Measurements from ENCODE around the gene NLRX1.
A peak's percentile ranks its signal among the peaks of the same experiment; 100 is the strongest.
"Not testable (repeated sequence)": the region's sequence is repeated elsewhere in the genome, so short reads cannot be mapped to it uniquely, and the experiment has no call there.

NLRX1 gene

DNA sequence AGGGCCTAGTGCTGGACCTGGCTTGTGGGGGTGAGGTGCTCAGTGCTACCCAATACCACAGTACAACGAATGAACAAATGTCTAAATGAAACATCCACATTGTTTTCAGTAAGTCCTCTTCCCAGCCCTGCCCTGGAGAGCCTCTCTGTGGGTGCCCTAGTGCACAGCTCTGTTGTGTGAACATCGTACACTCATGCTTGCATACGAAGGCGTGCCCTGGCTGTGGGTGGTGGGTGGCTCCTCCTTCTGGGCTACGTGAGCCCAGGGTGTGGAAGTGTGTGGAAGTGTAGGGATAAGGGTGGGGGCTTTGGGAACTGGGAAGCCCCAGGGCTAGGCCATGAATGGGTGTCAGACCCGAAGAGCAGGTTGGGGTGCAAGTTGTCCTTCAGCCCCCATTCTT lies 592 bp upstream of the NLRX1 start:
- H3K27ac Mint-ChIP-seq, result peak overlapping the region; percentile 50
- no peaks in the 10 kb centered on the region for H3K27me3 Mint-ChIP-seq
- H3K36me3 Mint-ChIP-seq, result no peaks in the 10 kb centered on the region
- H3K4me3 Mint-ChIP-seq, result peak overlapping the region; percentile 79
- H3K4me1 Mint-ChIP-seq (ENCODE audit: low read depth), result peaks cover 8% of the 10 kb centered on the region
- no peaks in the 10 kb centered on the region for H3K9me3 Mint-ChIP-seq (ENCODE audit: low read depth)

DNA sequence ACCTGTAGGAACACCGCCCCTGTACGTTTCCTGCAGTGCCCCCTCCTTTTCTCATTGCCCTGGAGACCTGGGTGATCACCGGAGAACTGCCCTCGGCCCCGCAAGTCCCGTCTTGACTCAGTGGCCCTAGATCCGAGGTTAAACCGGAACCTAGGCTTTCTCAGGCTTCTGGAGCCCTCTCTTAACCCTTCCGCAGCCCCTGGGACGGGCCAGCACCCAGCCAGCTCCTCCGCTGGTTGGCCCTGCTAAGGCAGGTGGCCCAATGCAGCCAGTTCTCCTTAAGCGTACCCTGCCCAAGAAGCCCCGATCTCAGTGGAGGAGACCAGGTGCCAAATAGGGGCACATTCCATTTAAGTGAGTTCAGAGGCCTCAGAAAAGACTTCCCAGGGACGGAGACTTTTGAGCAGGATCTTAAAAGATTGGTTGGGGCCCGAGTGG lies 776 bp downstream of the NLRX1 start:
- Mint-ChIP-seq H3K4me3 (peak overlapping the region; percentile 90), H3K36me3 (no peaks in the 10 kb centered on the region), H3K9me3 (ENCODE audit: low read depth) (no peaks in the 10 kb centered on the region), H3K4me1 (ENCODE audit: low read depth) (peaks cover 8% of the 10 kb centered on the region), H3K27me3 (no peaks in the 10 kb centered on the region), H3K27ac (peak overlapping the region; percentile 84)

DNA sequence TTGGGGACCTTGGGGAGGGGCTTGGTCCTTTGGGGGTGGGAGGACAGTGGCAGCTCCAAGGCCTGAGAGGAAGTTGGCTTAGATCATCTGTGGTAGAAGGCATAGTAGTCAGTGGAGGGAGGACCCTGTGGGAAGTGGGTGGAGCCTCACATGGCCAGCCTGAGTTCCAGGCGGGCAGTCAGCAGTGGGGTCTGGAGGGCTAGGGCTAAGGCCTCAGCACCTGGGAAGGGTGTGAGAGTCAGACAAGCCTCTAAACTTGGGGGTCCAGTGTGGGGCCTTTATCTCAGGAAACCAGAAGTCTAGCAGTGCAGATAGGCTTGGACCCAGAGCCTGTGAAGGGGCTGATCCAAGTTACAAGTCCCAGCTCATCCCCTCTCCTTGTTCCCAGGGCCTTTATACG lies 4.0 kb downstream of the NLRX1 start:
- H3K27me3 Mint-ChIP-seq, result no peaks in the 10 kb centered on the region
- H3K36me3 Mint-ChIP-seq, result peaks cover 2% of the 10 kb centered on the region
- H3K4me1 Mint-ChIP-seq (ENCODE audit: low read depth), result peaks cover 9% of the 10 kb centered on the region
- H3K27ac Mint-ChIP-seq, result no peak overlapping the region
- H3K9me3 Mint-ChIP-seq (ENCODE audit: low read depth), result no peaks in the 10 kb centered on the region
- no peak overlapping the region for H3K4me3 Mint-ChIP-seq

DNA sequence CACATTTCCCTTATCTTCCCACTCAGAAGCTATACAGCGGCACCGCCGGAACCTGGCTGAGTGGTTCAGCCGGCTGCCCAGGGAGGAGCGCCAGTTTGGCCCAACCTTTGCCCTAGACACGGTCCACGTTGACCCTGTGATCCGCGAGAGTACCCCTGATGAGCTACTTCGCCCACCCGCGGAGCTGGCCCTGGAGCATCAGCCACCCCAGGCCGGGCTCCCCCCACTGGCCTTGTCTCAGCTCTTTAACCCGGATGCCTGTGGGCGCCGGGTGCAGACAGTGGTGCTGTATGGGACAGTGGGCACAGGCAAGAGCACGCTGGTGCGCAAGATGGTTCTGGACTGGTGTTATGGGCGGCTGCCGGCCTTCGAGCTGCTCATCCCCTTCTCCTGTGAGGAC lies 4.9 kb downstream of the NLRX1 start:
- H3K4me3 Mint-ChIP-seq, result no peak overlapping the region
- peaks cover 2% of the 10 kb centered on the region for H3K36me3 Mint-ChIP-seq
- no peaks in the 10 kb centered on the region for H3K9me3 Mint-ChIP-seq (ENCODE audit: low read depth)
- peaks cover 17% of the 10 kb centered on the region for H3K4me1 Mint-ChIP-seq (ENCODE audit: low read depth)
- no peak overlapping the region for H3K27ac Mint-ChIP-seq
- H3K27me3 Mint-ChIP-seq, result no peaks in the 10 kb centered on the region

DNA sequence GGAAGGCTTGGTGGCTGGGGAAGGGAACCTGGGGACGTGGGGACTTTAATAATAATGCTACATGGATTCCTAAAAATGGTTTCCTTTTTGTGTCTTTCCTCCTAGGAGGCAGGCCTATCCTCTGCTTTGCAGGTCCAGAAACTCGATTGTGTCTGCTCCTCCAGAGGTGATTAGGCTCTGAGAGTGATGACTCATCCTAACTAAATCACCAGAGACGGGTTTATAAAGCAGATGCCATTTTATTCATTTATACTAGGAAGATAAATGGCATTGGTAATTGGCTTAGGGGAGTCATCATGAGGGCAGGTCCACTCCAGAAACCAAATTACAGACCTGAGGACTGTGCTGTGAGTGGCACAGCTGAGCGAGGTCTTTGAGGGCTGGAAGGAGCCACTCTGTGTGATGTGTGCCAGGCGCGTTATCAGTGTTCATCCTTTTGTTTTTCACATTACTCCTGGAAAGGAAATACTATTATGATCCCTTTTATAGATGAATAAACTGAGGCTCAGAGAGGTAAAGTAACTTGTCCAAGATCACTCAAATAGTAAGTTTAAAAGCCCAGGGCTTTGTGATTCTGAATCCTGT lies 7.1 kb downstream of the NLRX1 start:
- no peaks in the 10 kb centered on the region for H3K27me3 Mint-ChIP-seq
- peaks cover 11% of the 10 kb centered on the region for H3K4me1 Mint-ChIP-seq (ENCODE audit: low read depth)
- peaks cover 7% of the 10 kb centered on the region for H3K36me3 Mint-ChIP-seq
- H3K9me3 Mint-ChIP-seq (ENCODE audit: low read depth), result no peaks in the 10 kb centered on the region
- H3K4me3 Mint-ChIP-seq, result no peak overlapping the region
- H3K27ac Mint-ChIP-seq, result no peak overlapping the region

DNA sequence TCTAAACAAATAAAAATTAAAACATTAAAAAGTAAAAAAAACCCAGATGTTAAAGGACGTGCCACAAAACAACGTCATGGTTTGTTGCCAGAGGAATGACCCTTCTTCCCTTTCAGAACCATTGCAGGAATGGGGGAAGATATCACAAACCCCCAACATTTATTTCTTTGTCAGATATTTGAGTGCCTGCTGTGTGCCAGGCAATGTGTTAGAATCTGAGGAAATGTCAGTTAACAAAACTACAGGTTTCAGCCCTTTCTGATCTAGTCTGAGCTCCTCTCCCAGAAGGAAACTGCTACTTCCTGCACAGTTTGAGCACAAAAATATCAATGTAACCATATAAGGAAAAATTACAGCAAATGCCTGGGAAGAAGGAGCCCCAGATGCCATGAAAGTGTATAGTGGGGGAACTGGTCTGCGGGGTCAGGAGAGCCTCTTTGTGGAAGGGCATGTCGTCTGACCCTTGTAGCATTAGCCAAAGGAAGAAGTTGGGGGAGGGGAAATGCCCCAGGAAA lies 9.7 kb downstream of the NLRX1 start:
- Mint-ChIP-seq H3K4me1 (ENCODE audit: low read depth) (peaks cover 11% of the 10 kb centered on the region), H3K27me3 (no peaks in the 10 kb centered on the region), H3K27ac (no peak overlapping the region), H3K9me3 (ENCODE audit: low read depth) (no peaks in the 10 kb centered on the region), H3K4me3 (no peak overlapping the region), H3K36me3 (peaks cover 7% of the 10 kb centered on the region)

DNA sequence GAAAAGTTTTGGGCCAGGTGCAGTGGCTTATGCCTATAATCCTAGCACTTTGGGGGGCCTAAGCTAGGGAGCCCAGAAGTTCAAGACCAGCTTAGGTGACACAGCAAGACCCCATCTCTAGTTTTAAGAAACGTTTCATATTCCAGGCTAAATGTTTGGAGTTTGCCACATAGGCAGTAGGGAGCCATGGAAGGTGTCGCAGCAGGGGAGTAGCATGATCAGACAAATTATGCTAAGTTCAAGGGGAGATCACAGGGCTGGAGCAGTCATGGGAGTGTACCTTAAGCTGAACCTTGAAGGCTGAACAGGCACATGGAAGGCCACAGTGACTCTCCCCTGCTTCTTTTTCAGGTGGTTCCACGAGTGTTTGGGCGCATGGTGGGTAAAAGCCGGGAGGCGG lies 10.8 kb downstream of the NLRX1 start:
- no peaks in the 10 kb centered on the region for H3K27me3 Mint-ChIP-seq
- no peak overlapping the region for H3K27ac Mint-ChIP-seq
- no peaks in the 10 kb centered on the region for H3K9me3 Mint-ChIP-seq (ENCODE audit: low read depth)
- H3K4me1 Mint-ChIP-seq (ENCODE audit: low read depth), result peaks cover 11% of the 10 kb centered on the region
- H3K36me3 Mint-ChIP-seq, result peaks cover 7% of the 10 kb centered on the region
- no peak overlapping the region for H3K4me3 Mint-ChIP-seq

DNA sequence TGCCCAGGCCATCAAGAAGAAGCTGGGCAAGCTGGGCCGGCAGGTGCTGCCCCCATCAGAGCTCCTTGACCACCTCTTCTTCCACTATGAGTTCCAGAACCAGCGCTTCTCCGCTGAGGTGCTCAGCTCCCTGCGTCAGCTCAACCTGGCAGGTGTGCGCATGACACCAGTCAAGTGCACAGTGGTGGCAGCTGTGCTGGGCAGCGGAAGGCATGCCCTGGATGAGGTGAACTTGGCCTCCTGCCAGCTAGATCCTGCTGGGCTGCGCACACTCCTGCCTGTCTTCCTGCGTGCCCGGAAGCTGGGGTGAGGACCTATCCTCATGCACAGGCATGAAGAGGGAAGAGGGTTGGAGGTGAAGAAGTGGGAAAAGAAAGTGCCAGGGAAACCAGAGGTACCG lies 11.5 kb downstream of the NLRX1 start:
- peaks cover 7% of the 10 kb centered on the region for H3K36me3 Mint-ChIP-seq
- no peaks in the 10 kb centered on the region for H3K9me3 Mint-ChIP-seq (ENCODE audit: low read depth)
- peaks cover 11% of the 10 kb centered on the region for H3K4me1 Mint-ChIP-seq (ENCODE audit: low read depth)
- H3K27ac Mint-ChIP-seq, result no peak overlapping the region
- H3K4me3 Mint-ChIP-seq, result no peak overlapping the region
- no peaks in the 10 kb centered on the region for H3K27me3 Mint-ChIP-seq

DNA sequence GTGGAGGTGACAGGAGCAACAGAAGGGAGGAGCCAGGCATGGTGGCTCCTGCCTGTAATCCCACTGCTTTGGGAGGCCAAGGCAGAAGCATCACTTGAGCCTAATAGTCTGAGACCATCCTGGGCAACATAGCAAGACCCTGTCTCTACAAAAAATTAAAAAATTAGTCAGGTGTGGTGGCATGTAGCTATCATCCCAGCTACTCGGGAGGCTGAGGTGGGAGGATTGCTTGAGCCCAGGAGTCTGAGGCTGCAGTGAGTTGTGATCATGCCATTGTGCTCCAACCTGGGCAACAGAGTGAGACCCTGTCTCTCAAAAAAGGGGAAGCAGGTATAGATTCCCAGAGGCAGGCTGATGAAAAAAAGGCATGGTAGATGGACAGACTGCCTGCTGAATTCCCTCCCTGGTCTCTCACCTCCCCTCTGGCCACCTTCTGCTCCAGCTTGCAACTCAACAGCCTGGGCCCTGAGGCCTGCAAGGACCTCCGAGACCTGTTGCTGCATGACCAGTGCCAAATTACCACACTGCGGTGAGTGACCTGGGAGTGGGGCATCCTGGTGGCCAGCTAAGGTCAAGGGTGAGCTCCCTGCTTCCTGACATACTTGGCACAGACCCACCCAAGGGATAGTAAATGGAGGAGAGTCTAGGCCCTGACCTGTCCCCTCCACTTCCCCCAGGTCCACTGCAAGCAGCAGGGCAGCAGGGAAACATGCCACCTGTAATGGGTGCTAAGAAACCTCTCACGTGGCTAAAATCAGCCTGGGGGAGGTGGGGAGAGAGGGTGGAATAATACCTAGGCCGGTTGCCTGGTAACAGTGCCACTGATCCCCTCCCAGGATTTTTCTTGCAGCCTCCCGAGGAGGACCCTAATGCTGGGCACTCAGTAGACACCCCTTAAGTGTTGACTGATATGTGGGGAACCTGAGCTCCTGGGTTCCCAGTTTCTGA lies 12.5 kb downstream of the NLRX1 start:
- Mint-ChIP-seq H3K27me3 (no peaks in the 10 kb centered on the region), H3K27ac (no peak overlapping the region), H3K36me3 (peaks cover 5% of the 10 kb centered on the region), H3K4me1 (ENCODE audit: low read depth) (peaks cover 9% of the 10 kb centered on the region), H3K4me3 (no peak overlapping the region), H3K9me3 (ENCODE audit: low read depth) (no peaks in the 10 kb centered on the region)

DNA sequence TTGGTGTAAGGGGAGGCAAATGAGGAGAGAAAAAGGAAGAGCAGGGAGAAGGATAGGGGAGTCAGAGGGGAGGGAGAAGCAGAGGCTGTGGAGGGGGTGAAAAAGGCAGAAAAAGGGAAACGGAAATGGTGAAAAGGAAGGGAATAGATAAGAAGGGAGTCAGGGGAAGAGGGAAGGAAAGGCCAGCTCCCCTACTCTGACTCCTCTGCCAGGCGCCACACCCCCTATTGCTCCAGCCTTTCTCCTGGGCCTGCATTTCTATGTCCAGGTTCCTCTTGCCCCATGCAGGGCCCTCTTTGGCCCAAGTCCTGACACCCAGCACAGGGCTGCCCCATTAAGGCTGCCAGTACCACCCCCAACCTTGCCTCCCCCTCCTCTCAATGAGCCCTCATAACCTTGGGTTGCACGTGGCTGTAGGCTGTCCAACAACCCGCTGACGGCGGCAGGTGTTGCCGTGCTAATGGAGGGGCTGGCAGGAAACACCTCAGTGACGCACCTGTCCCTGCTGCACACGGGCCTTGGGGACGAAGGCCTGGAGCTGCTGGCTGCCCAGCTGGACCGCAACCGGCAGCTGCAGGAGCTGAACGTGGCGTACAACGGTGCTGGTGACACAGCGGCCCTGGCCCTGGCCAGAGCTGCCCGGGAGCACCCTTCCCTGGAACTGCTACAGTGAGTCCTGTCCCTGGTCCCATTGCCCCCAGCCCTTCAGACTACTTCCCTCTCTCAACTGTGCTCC lies 13.3 kb downstream of the NLRX1 start:
- Mint-ChIP-seq H3K27me3 (no peaks in the 10 kb centered on the region), H3K27ac (no peak overlapping the region), H3K4me3 (no peak overlapping the region), H3K36me3 (peaks cover 5% of the 10 kb centered on the region), H3K4me1 (ENCODE audit: low read depth) (peaks cover 9% of the 10 kb centered on the region), H3K9me3 (ENCODE audit: low read depth) (no peaks in the 10 kb centered on the region)

DNA sequence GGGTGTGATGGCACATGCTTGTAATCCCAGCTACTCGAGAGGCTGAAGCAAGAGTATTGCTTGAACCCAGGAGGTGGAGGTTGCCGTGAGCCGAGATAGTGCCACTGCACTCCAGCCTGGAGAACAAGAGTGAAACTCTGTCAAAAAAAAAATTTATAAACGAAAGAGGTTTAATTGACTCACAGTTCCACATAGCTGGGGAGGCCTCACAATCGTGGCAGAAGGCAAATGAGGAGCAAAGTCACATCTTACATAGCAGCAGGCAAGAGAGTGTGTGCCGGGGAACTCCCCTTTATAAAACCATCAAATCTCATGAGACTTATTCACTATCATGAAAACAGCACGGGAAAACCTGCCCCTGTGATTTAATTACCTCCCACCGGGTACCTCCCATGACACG lies 15.9 kb downstream of the NLRX1 start:
- not testable (repeated sequence) for H3K27ac Mint-ChIP-seq; H3K9me3 Mint-ChIP-seq (ENCODE audit: low read depth); H3K27me3 Mint-ChIP-seq; H3K36me3 Mint-ChIP-seq; H3K4me1 Mint-ChIP-seq (ENCODE audit: low read depth); H3K4me3 Mint-ChIP-seq

DNA sequence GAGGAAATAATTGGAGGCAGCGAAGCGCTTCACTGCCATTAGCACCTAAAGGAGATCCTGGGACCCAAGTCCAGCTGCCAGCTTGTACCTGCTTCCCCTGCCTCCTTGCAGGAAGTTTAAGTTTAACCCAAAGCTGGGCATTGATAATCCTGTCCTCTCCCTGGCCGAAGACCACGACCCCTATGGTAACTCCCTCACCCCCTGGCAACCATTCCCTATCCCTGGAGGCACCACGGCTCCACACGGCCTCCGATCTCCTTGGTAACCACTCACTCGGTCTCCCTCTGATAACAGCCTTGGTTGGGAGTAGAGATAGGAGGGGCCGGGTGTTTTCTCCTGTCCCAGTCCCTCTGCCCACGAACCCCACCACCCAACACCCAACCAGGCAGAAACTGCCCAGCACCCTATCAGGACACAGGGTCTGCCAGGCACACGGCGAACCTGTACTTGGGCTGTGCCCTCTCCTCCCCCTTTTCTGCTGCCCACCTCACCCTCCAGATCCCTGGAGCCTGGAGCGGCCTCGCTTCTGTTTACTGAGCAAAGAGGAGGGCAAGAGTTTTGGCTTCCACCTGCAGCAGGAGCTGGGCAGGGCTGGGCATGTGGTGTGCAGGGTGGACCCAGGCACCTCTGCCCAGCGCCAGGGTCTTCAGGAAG lies 17.6 kb downstream of the NLRX1 start:
- Mint-ChIP-seq H3K4me1 (ENCODE audit: low read depth) (no peaks in the 10 kb centered on the region), H3K36me3 (no peaks in the 10 kb centered on the region), H3K4me3 (no peak overlapping the region), H3K9me3 (ENCODE audit: low read depth) (no peaks in the 10 kb centered on the region), H3K27ac (no peak overlapping the region), H3K27me3 (no peaks in the 10 kb centered on the region)

DNA sequence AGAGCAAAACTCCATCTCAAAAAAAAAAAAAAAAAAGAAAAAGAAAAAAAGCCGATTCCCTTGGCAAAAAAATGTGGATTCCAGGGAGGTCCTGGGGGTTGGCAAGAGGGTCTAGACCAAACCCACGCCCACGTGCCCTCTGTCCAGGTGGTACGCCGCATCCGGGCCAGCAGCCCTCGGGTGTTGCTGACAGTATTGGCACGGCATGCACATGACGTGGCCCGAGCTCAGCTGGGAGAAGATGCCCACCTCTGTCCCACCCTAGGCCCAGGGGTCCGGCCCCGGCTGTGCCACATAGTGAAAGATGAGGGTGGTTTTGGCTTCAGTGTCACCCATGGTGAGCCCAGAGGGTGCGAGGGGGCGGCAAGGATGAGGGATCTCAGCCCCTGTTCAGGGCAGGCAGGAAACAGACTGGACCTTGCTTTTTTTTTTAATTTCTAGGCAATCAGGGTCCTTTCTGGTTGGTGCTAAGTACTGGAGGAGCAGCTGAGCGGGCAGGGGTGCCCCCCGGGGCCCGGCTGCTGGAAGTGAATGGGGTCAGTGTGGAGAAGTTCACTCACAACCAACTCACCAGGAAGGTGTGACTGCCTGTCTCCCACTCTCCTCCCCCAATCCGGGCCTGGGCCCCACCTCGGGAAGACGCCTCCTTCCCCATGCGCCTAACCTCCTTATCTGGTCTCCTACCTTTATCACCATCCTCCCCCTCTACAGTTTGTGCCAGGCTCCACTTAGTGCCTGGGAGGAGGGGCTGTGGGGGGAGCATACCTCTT lies 18.8 kb downstream of the NLRX1 start:
- Mint-ChIP-seq H3K27ac (no peak overlapping the region), H3K36me3 (no peaks in the 10 kb centered on the region), H3K9me3 (ENCODE audit: low read depth) (no peaks in the 10 kb centered on the region), H3K4me1 (ENCODE audit: low read depth) (no peaks in the 10 kb centered on the region), H3K4me3 (no peak overlapping the region), H3K27me3 (no peaks in the 10 kb centered on the region)

DNA sequence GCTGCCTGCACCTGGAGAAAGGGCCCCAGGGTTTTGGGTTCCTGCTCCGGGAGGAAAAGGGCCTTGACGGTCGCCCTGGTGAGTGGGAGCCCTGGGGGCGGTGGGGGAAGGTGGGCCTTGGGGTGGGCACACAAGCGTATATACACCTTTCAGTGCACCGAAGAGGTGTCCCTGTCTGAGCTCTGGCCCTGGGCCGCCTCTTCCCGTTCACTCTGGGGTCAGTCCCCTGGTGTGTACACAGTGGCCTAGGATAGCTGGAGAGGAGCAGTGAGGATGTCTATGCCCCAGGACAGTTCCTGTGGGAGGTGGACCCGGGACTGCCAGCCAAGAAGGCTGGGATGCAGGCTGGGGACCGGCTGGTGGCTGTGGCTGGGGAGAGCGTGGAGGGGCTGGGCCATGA lies 19.5 kb downstream of the NLRX1 start:
- H3K4me3 Mint-ChIP-seq, result no peak overlapping the region
- no peaks in the 10 kb centered on the region for H3K4me1 Mint-ChIP-seq (ENCODE audit: low read depth)

More for the DNA sequence above, 19.5 kb downstream of the NLRX1 start:
- no peaks in the 10 kb centered on the region for H3K27me3 Mint-ChIP-seq
- no peaks in the 10 kb centered on the region for H3K36me3 Mint-ChIP-seq
- H3K27ac Mint-ChIP-seq, result no peak overlapping the region
- no peaks in the 10 kb centered on the region for H3K9me3 Mint-ChIP-seq (ENCODE audit: low read depth)
